Kidney (tissue), 14 donors: ENCODE results near the gene LHPP. TPM values are rescaled to one million over a fixed set of nuclear protein-coding genes. Genes with fewer than 3 reads are reported as not detected.

Experiments used
- DNase-seq, 5 donors: peaks; one replicate each; pipeline ENCODE4 v3.0.0-alpha.2; 2013 to 2020
- FAIRE-seq: peaks from 2 replicates; lab custom pipeline; 2012; peaks lifted over from hg19 to GRCh38; lab: Jason Lieb, UNC
- H3K27ac ChIP-seq, 2 donors: one replicate each; pipeline ENCODE4 v1.7.0; 2013; ENCODE audit warnings: low read depth in 2 of 2, low read length in 2 of 2, inconsistent platforms in 1 of 2
- H3K27me3 ChIP-seq: one replicate; pipeline ENCODE4 v1.7.1; 2013; ENCODE audit warnings: low read length, inconsistent platforms; ENCODE audit not compliant: control insufficient read depth, insufficient read depth
- H3K36me3 ChIP-seq, 3 donors: one replicate each; pipeline versions ENCODE4 v1.7.0 to v1.7.1; 2013; ENCODE audit warnings: low read length in 3 of 3, control low read depth in 1 of 3, inconsistent platforms in 1 of 3; ENCODE audit not compliant: insufficient read depth in 3 of 3, control insufficient read depth in 2 of 3
- H3K4me1 ChIP-seq, 3 donors: one replicate each; pipeline versions ENCODE4 v1.7.0 to v1.7.1; 2013; ENCODE audit warnings: low read length in 3 of 3, inconsistent platforms in 1 of 3, low read depth in 1 of 3; ENCODE audit not compliant: control insufficient read depth in 2 of 3, insufficient read depth in 2 of 3
- H3K4me3 ChIP-seq, 3 donors: one replicate each; pipeline versions ENCODE4 v1.7.0 to v1.8.1; 2013; ENCODE audit warnings: low read length in 3 of 3, control low read depth in 1 of 3, inconsistent platforms in 1 of 3
- H3K9ac ChIP-seq, 3 donors: one replicate each; pipeline versions ENCODE4 v1.7.0 to v1.7.1; 2013; ENCODE audit warnings: low read length in 3 of 3, control low read depth in 1 of 3, inconsistent platforms in 1 of 3
- H3K9me3 ChIP-seq, 3 donors: one replicate each; pipeline versions ENCODE4 v1.7.0 to v1.7.1; 2013; ENCODE audit warnings: low read length in 3 of 3, control low read depth in 1 of 3, inconsistent platforms in 1 of 3; ENCODE audit not compliant: control insufficient read depth in 2 of 3, insufficient read depth in 1 of 3
- CTCF ChIP-seq: IDR thresholded peaks from 3 replicates; pipeline ENCODE4 v1.5.1; 2012; ENCODE audit warnings: mild to moderate bottlenecking, moderate library complexity, borderline replicate concordance; ENCODE audit not compliant: insufficient read depth; ENCODE audit errors: extremely low read depth
- intact Hi-C: fragments of 100-400 bp; cut with DNase I; formaldehyde crosslinking; loops from one replicate; pipeline ENCODE4 v1.11.1; 2022
- polyA plus RNA-seq: library from polyadenylated mRNA; stranded (reverse); fragments of 350-450 nt; fragmentation: Illumina TruSeq; extraction: RNeasy Lipid Tissue Mini Kit (QIAGEN cat#74804); gene quantifications from one replicate; pipeline ENCODE4 v1.2.3, GENCODE V29; 2014; ENCODE audit warnings: low read depth, low replicate concordance; ENCODE audit not compliant: insufficient read depth
- total RNA-seq: library from RNA; stranded (reverse); fragmentation: NEBNext Ultra II Directional; extraction: Animal tissue kit (Norgen Biotek cat#: 25700); gene quantifications from one replicate; pipeline ENCODE4 v1.2.1, GENCODE V29; 2021
- donor health status: control.
- donor health status: control.
- donor health status: control.
- donor health status: control.
- donor health status: control.
- donor health status: DM: yes; HTN: yes; CAD: no.
- donor health status: Normal renal cell carcinoma (clear cell type).

Gene LHPP
- total and polyA plus RNA-seq, 2 donors from 2014 or later: 16.6 to 52.5 TPM

- no peaks in the 10 kb centered on the region for H3K36me3 ChIP-seq
- no peaks in the 10 kb centered on the region for H3K9me3 ChIP-seq
- H3K4me1 ChIP-seq: peaks cover 0 to 7% (median 4%) of the 10 kb centered on the region in 3 donors
- no peaks in the 10 kb centered on the region for H3K27me3 ChIP-seq
- no peak overlapping the region for H3K9ac ChIP-seq
- FAIRE-seq: no peak
- TF ChIP-seq CTCF: no peak
- H3K27ac ChIP-seq: no peak overlapping the region
- intact Hi-C loops: no loop called here
- H3K4me3 ChIP-seq: no peak overlapping the region
- peak in 2 of 5 donors; percentile 36 to 61 for DNase-seq
These were observed 16.9 kb downstream of the LHPP start for GRCh38 chr10:124478515-124478914.

- peaks cover 0 to 4% (median 4%) of the 10 kb centered on the region in 3 donors for H3K4me1 ChIP-seq
- no peaks in the 10 kb centered on the region for H3K36me3 ChIP-seq
- H3K27ac ChIP-seq: no peak overlapping the region
- H3K27me3 ChIP-seq: no peaks in the 10 kb centered on the region
- no peaks in the 10 kb centered on the region for H3K9me3 ChIP-seq
- no peak overlapping the region for H3K4me3 ChIP-seq
- FAIRE-seq (no peak), DNase-seq (peak in 1 of 5 donors; percentile 3)
- no peak overlapping the region for H3K9ac ChIP-seq
- intact Hi-C loops: no loop called here
- no peak for TF ChIP-seq CTCF
These were observed 19.2 kb downstream of the LHPP start for GRCh38 chr10:124480860-124481259.

- no peak for TF ChIP-seq CTCF
- Histone ChIP-seq H3K4me3 (no peak overlapping the region), H3K4me1 (peaks cover 0 to 4% (median 4%) of the 10 kb centered on the region in 3 donors), H3K27me3 (no peaks in the 10 kb centered on the region), H3K36me3 (no peaks in the 10 kb centered on the region), H3K9ac (no peak overlapping the region), H3K9me3 (no peaks in the 10 kb centered on the region), H3K27ac (no peak overlapping the region)
- peak in 4 of 5 donors; percentile 32 to 47 (median 38) for DNase-seq
- intact Hi-C loops: no loop called here
- no peak for FAIRE-seq
These were observed 20.1 kb downstream of the LHPP start for GRCh38 chr10:124481717-124482116.
